GM21447 (cell line): ENCODE data around the gene SEPTIN5.

Experiments used
- ATAC-seq: cut with Tn5 transposase; IDR thresholded peaks from one replicate; pipeline ENCODE4 v1.9.1; 2021; ENCODE audit not compliant: unreplicated experiment

SEPTIN5 gene

GRCh38 chr22:19748139-19748538 lies 33.8 kb downstream of the SEPTIN5 start:
- ATAC-seq: no peak

DNA sequence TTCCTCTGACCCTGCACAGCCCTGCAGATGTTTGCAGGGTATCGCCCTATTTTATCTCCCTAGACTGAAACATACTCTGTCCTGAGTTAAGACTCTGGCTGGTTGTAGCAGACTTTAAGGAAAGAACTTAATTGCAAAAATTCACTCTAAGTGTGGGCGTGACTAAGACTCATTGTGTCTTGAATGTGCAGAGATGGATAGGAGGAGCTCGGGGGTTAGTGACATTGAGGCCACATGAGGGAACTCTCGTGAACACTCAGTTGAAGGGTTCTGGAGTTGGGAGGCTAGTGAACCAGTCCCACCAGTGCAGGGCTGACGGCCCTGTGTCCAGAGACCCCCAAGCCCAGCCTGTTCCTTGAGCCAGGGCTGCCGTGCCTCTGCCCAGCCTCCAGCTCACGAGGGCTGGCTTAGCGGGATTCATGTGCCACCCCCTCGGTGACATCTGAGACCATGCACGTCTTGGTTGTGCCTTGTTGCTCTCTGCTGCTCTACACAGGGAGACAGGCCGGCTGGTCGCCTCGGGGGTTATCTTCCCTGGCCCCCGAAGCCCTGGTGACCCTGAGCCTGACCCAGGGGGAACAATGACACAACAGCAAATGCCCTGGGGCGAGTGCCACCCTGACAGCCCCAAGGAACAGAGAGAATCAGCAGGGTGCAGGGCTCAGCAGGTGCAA lies 34.8 kb downstream of the SEPTIN5 start:
- no peak for ATAC-seq

DNA sequence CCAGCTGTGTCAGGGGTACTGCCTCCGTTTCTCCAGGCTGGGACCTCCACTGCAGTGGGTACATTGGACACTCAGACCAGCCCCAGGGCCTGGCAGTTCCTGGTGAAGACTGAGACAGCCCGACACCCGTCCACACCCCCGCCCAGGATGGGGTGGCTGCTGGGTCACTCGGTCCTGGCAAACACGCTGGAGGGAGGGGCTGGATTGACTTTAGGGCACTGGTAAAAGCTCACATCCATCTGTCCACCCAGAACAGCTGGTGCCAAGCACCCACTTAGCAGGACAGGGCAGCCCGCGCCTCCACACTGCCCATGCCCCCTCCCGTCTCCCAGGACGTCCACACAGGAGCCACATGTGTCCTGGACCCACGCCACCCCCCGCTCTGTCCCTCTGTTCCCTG lies 35.6 kb downstream of the SEPTIN5 start:
- ATAC-seq: no peak

- no peak for ATAC-seq
Observed at GRCh38 chr22:19750507-19751490, 36.5 kb downstream of the SEPTIN5 start.

DNA sequence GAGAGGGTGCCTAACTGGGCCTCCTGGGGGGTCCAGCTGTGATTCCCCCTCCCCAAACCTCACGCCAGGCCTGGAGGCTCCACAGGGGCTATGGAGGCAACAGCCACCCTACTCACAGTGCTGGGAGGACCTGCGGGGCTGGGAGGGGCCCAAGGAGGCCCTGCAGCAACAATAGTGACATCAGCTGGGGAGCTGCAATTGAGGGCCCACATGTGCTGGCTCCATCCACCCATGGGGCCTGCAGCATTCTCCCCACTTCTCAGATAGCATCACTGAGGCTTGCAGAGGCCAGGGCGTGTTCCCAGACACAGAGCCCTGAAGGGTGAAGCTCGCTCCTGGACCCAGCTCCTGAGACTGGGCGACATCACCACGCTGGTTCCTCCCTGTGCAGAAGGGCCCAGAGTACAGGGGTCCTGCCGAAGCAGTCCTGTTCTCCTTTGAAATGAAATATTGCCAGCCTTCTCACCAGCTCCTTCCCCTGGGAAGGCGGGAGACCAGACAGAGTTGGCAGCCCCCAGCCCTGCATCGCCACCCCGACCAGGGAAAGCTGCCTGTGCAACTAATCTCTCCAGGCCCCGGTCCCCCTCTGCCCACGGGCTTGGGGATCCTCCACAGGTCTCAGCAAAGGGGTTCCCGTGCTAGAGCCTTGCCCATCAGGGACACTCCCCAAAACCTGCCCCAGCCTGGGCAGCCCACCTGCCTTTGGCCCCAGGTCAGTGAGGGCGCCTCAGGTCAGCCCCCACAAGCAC lies 37.4 kb downstream of the SEPTIN5 start:
- no peak for ATAC-seq

- no peak for ATAC-seq
Observed at GRCh38 chr22:19753090-19753842, 39.0 kb downstream of the SEPTIN5 start.

- ATAC-seq: no peak
Observed at GRCh38 chr22:19753996-19754700, 39.8 kb downstream of the SEPTIN5 start.

DNA sequence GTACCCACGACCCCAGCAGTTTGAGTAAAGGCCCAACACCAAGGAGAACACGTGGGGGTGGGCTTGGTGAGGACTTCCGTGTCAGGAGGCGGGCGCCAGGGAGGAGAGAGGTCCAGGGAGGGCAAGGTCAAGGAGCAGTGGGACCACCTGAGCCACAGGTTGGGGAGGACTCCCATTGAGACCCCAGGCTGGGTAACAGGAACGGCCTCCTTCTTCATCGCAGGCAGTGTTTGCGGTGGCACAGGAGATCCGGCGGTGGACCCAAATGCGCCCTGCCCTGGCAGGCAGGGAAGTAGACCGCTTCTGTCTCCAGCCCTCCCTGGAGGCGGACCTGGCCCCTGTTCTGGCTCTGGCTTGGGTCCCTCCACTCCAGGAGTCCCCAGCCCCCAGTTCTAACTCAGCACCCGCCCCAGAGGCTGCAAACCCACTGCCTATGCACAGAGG lies 40.4 kb downstream of the SEPTIN5 start:
- ATAC-seq: no peak

- ATAC-seq: no peak
Observed at GRCh38 chr22:19755145-19755710, 40.9 kb downstream of the SEPTIN5 start.

DNA sequence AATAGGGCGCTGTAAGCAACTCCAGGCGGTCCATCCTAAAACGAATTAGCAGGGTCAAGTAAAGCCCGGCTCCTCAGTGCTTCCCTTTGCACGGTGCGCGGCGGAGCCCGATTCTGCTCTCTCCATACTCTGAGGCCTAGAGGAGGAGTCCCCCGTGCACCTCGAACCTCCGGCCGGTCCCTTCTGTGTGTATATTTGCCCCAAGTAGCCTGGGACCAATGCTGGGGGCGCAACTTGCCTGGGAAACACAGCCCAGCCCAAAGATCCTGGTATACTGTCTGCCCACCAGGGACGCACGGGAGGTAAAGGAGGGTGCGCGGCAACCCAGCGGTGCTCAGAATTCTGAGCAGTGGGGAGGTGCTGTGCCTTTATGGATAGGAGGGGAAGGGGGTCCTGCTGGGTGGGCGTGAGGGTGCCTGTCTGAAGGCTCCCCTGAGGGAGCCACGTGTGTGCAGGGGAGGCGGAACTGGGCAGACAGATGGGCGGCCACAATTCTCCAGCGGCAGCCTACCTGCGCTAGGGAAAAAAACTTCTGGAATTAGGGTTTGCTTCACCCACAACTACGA lies 41.5 kb downstream of the SEPTIN5 start:
- ATAC-seq: no peak

DNA sequence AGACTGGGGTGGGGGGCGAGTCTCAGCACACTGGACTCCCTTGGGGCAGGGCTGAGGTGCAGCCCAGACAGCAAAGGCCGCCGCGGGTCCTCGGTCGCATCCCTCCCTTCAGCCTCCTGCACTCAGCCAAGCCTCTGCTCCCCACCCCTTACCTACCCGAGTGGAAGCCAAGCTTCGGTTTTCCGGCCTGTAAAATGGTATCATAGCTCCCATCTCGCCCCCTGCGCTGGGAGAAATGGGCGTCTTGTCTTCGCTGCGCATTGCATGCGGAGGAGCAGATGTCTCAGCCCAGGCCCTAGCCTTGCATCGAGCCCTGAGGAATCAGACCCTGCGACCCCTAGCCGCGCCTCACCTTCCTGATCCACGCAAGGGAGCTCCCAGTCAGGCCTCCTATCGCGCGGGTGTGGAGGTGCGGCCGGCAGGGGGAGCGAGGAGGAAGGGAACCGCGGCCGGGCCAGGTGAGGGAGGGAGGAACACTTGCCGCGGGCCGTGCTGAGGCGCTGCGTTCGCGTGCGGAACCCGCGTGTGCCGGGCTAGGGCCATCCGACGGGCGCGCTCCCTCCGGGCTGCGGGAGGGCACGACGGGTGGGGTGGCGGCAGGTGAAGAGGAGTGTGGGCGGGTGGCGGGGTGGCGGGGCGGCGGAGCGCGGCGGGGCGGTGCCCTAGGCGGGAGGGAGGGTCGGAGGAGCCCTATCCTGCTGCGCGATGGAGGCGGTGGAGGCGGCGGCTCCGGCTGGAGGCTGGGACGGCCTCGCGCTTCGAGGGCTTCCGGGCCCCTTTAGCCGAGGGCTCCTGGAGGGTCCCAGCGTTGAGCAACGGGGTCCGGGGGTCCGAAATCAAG lies 42.2 kb downstream of the SEPTIN5 start:
- ATAC-seq: no peak

- ATAC-seq: no peak
Observed at GRCh38 chr22:19757140-19757984, 43.1 kb downstream of the SEPTIN5 start.

- no peak for ATAC-seq
Observed at GRCh38 chr22:19757985-19758895, 43.9 kb downstream of the SEPTIN5 start.

DNA sequence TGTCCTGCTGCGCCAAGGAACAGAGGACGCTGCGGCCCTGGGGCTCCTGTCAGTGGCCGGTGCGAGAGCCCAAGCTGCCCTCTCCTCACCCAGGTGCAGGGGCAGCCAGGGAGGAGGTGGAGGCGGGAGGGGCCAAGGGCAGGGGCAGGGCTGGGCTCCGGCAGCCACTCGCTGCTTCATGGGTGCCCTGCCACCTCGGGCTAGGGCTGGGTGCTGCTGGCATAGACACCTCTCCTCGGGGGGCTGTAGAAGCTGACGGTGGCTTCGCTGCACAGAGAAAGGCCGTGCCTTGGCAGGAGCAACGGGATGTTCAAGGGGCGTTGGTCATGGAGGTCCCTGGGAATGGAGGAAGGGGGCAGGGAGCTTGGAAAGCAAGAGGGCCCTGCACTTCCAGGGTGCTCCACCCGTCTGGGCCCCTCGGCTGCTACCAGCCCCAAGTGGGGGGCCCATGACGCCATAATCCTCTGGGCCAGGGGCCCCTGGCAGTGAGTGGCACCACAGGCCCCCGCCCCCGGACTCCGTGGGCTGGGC lies 44.7 kb downstream of the SEPTIN5 start:
- ATAC-seq: no peak

DNA sequence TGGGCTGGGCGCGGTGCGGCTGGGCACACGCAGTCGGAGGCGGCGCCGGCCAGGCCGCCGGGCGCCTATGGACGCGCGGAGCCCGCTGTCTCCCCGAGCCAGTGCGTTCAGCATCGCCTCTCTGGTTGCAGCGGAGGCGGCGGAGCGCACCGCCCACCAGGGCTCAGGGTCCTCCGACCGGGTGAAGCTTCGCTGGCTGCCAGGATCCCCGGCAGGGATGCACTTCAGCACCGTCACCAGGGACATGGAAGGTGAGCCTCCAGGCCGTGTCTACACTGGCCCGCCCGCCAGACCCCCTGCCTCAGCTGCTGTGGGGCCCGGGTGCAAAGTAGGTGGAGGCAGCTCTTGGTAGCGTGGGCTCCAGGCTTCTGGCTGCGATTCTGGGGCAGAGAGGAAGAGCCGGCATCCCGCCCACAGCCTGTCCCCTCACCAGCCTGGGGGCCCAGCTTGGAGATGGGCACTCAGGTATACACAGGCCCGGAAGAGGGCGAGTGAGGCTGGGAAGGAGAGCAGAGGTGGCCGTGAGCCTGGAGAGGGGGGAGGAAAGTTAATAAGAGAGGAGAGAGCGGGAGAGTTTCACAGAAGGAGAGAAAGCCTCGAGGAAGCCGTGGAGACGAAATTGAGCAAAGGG lies 45.2 kb downstream of the SEPTIN5 start:
- ATAC-seq: no peak
